H1 (cell line): Measurements from ENCODE around the gene PBX1. TPM values are rescaled to one million over a fixed set of nuclear protein-coding genes. Genes with fewer than 3 reads are reported as not detected.

Experiments used
- ASH2L ChIP-seq: fragments of 200-600, 300-600 bp; sonication (generic); IDR thresholded peaks from one replicate; pipeline ENCODE4 v1.7.1; 2017; ENCODE audit warnings: low read length
- CTBP2 ChIP-seq: IDR thresholded peaks from 2 replicates; pipeline ENCODE4 v1.7.0; 2011; ENCODE audit warnings: borderline replicate concordance, mild to moderate bottlenecking, moderate library complexity, mixed read lengths, low read length; ENCODE audit not compliant: insufficient read depth, insufficient read length
- POU5F1 ChIP-seq: IDR thresholded peaks from 2 replicates; pipeline ENCODE4 v1.6.1; 2011; ENCODE audit warnings: low read depth, mild to moderate bottlenecking, low read length, moderate library complexity
- RXRA ChIP-seq: IDR thresholded peaks from 2 replicates; pipeline ENCODE4 v1.6.1; 2011; ENCODE audit warnings: low read depth, mild to moderate bottlenecking, low read length, moderate library complexity; ENCODE audit not compliant: insufficient read depth
- polyA plus RNA-seq, 7 experiments: library from polyadenylated mRNA; depleted of rRNA in 3 of 7; stranded (reverse) in 5 of 7; unstranded in 2 of 7; fragments of >200 nt in 5 of 7; fragments of 200-250 nt in 2 of 7; gene quantifications; 1 replicate in 5 of 7; 2 replicates in 1 of 7; 4 replicates in 1 of 7; pipeline versions ENCODE4 v1.2.1 to v1.2.3, GENCODE V29; 2011 to 2013; ENCODE audit warnings: missing spikeins in 2 of 7, mixed read lengths in 2 of 7
- total RNA-seq: library from RNA; stranded (reverse); fragmentation: NEBNext Ultra II Directional; extraction: Animal tissue kit (Norgen Biotek cat#: 25700); gene quantifications from 2 replicates; pipeline ENCODE4 v1.2.1, GENCODE V29; 2021

PBX1 gene
- total and polyA plus RNA-seq, 2 of the 8 experiments (the other 6 are each of a cell fraction or from before 2014, with no cell fraction given) = 87.4 to 124 TPM

DNA sequence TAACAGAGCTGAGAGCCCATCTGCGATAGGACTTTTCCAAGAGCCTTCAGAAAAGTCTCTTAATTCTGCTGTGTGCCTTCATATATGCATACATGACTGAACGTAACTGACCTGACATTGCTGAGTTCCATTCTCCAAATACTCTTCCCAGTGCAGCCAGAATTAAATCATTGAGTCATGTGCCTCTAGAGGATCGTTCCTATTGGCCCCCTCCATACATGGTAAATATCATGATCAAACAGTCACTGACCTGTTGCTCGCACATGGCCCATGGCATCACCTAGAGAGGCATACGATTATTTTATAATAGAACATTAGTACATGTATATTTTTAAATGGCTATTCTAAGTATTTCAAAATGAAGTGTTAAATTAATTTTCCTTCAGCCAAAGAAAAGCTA, 186.8 kb downstream of the PBX1 start (continued):
- TF ChIP-seq RXRA (no peak), POU5F1 (no peak), CTBP2 (no peak), ASH2L (no peak)
- TF ChIP-seq, all 59 proteins: peak for 0
